ENCODE results near the gene MACC1.

The MACC1 gene

GRCh38 chr7:20144801-20145200, 72.4 kb downstream of the MACC1 start:
- DNase-seq (ENCODE audit: low read depth): no peak
- no peak overlapping the region for H3K4me3 ChIP-seq (ENCODE audit: control insufficient read depth, low read depth, low read length)
- no peak for TF ChIP-seq CTCF (conservative IDR thresholded peaks at IDR 0.05; ENCODE audit: control insufficient read depth, insufficient read depth, low read depth, low read length)

GRCh38 chr7:20141666-20142065, 75.5 kb downstream of the MACC1 start:
- H3K4me3 ChIP-seq (ENCODE audit: control insufficient read depth, low read depth, low read length): no peak overlapping the region
- TF ChIP-seq CTCF (conservative IDR thresholded peaks at IDR 0.05; ENCODE audit: control insufficient read depth, insufficient read depth, low read depth, low read length): no peak
- no peak for DNase-seq (ENCODE audit: low read depth)

- no peak for DNase-seq (ENCODE audit: low read depth)
- TF ChIP-seq CTCF (conservative IDR thresholded peaks at IDR 0.05; ENCODE audit: control insufficient read depth, insufficient read depth, low read depth, low read length): no peak
- H3K4me3 ChIP-seq (ENCODE audit: control insufficient read depth, low read depth, low read length): no peak overlapping the region
Observed at GRCh38 chr7:20141002-20141345, 76.2 kb downstream of the MACC1 start.

- no peak overlapping the region for H3K4me3 ChIP-seq (ENCODE audit: control insufficient read depth, low read depth, low read length)
- no peak for DNase-seq (ENCODE audit: low read depth)
- no peak for TF ChIP-seq CTCF (conservative IDR thresholded peaks at IDR 0.05; ENCODE audit: control insufficient read depth, insufficient read depth, low read depth, low read length)
Observed at GRCh38 chr7:20140291-20141001, 76.7 kb downstream of the MACC1 start.

DNA sequence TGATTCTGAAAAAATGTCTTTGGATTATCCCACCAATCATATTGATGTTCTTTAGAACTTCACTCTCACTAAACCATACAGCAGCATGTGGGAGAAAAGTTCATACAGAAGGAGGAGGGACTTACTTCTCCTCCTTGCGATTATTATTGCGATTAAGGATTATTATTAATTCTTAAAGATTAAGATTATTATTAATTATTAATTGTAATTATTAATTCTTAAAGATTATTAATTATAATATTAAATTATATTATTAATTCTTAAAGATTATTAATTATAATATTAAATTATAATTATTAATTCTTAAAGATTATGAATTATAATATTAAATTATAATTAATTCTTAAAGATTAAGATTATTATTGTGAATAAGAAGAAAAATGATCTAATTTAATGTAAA, 80.5 kb downstream of the MACC1 start:
- no peak overlapping the region for H3K4me3 ChIP-seq (ENCODE audit: control insufficient read depth, low read depth, low read length)
- TF ChIP-seq CTCF (conservative IDR thresholded peaks at IDR 0.05; ENCODE audit: control insufficient read depth, insufficient read depth, low read depth, low read length): no peak
- DNase-seq (ENCODE audit: low read depth): no peak

- H3K4me3 ChIP-seq (ENCODE audit: control insufficient read depth, low read depth, low read length): no peak overlapping the region
- DNase-seq (ENCODE audit: low read depth): no peak
- TF ChIP-seq CTCF (conservative IDR thresholded peaks at IDR 0.05; ENCODE audit: control insufficient read depth, insufficient read depth, low read depth, low read length): no peak
Observed at GRCh38 chr7:20133803-20134202, 83.4 kb downstream of the MACC1 start.

DNA sequence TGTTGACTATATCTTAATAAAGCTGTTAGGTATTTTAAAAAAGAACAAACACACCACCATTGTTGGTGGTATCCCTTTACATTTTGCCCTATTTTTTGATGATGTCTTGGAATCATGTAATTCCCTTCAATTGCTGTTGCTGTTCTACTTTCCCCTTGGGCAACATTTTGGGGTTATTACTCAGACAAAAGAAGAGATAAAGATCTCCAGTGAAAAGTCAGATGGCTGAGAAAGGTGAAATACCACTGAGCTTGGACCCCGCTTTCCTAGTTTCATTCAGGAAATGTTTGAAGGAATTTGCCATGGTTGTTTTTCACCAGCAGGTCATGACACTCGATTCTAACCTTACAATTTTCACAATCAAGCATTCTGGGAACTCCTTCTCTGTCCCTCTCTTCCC, 84.6 kb downstream of the MACC1 start:
- TF ChIP-seq CTCF (conservative IDR thresholded peaks at IDR 0.05; ENCODE audit: control insufficient read depth, insufficient read depth, low read depth, low read length): no peak
- no peak for DNase-seq (ENCODE audit: low read depth)
- H3K4me3 ChIP-seq (ENCODE audit: control insufficient read depth, low read depth, low read length): no peak overlapping the region

Data from fibroblast of mammary gland (primary cell).